H1 (cell line): ENCODE data around the gene CDK9. TPM values are rescaled to one million over a fixed set of nuclear protein-coding genes. Genes with fewer than 3 reads are reported as not detected.

Source experiments
- ASH2L ChIP-seq: fragments of 200-600, 300-600 bp; sonication (generic); IDR thresholded peaks from one replicate; pipeline ENCODE4 v1.7.1; 2017; ENCODE audit warnings: low read length
- EZH2 ChIP-seq: fragments of 200-600 bp; sonication (generic); IDR thresholded peaks from 2 replicates; pipeline ENCODE4 v1.7.1; 2012; ENCODE audit warnings: low read depth, mild to moderate bottlenecking, moderate library complexity, low read length, inconsistent platforms; ENCODE audit not compliant: severe bottlenecking
- GTF2F1 ChIP-seq: IDR thresholded peaks from 2 replicates; pipeline ENCODE4 v1.6.1; 2012; ENCODE audit warnings: low read depth, low read length, improper control_type of control experiment, borderline replicate concordance
- JUN ChIP-seq: IDR thresholded peaks from 2 replicates; pipeline ENCODE4 v1.6.1; 2011; ENCODE audit warnings: low read depth, mild to moderate bottlenecking, improper control_type of control experiment, low read length
- POLR2A ChIP-seq, 2 experiments: IDR thresholded peaks; 1 replicate in 1 of 2; 2 replicates in 1 of 2; pipeline ENCODE4 v1.6.1; 2011; ENCODE audit warnings: low read depth in 2 of 2, low read length in 2 of 2, mild to moderate bottlenecking in 2 of 2; ENCODE audit errors: control extremely low read depth in 1 of 2
- POLR2AphosphoS5 ChIP-seq: IDR thresholded peaks from 2 replicates; pipeline ENCODE4 v1.6.1; 2011; ENCODE audit warnings: low read depth, low read length
- RNF2 ChIP-seq: fragments of 200-900, 300-1000 bp; sonication (generic); IDR thresholded peaks from 2 replicates; pipeline ENCODE4 v1.7.1; 2016; ENCODE audit warnings: borderline replicate concordance, low read depth, mild to moderate bottlenecking, antibody characterized with exemption, low read length; ENCODE audit not compliant: poor library complexity, severe bottlenecking; ENCODE audit errors: missing control alignments
- SAP30 ChIP-seq: fragments of 300-600 bp; sonication (generic); IDR thresholded peaks from 2 replicates; pipeline ENCODE4 v1.7.1; 2012; ENCODE audit warnings: low read length, moderate library complexity, mild to moderate bottlenecking, inconsistent platforms; ENCODE audit not compliant: insufficient read depth, insufficient replicate concordance
- SIN3A ChIP-seq, 2 experiments: IDR thresholded peaks in 1 of 2; conservative IDR thresholded peaks in 1 of 2; 2 replicates each; pipeline ENCODE4 v1.6.1; 2011 to 2012; ENCODE audit warnings: low read length in 2 of 2, improper control_type of control experiment in 1 of 2, low read depth in 1 of 2, mild to moderate bottlenecking in 1 of 2
- SUZ12 ChIP-seq: fragments of 200-600 bp; sonication (generic); IDR thresholded peaks from 2 replicates; pipeline ENCODE4 v1.6.1; 2012; ENCODE audit warnings: mild to moderate bottlenecking, inconsistent platforms, low read length, moderate library complexity, mixed read lengths
- TBP ChIP-seq: IDR thresholded peaks from 2 replicates; pipeline ENCODE4 v1.6.1; 2011; ENCODE audit warnings: low read depth, low read length, improper control_type of control experiment
- polyA plus RNA-seq, 7 experiments: library from polyadenylated mRNA; depleted of rRNA in 3 of 7; stranded (reverse) in 5 of 7; unstranded in 2 of 7; fragments of >200 nt in 5 of 7; fragments of 200-250 nt in 2 of 7; gene quantifications; 1 replicate in 5 of 7; 2 replicates in 1 of 7; 4 replicates in 1 of 7; pipeline versions ENCODE4 v1.2.1 to v1.2.3, GENCODE V29; 2011 to 2013; ENCODE audit warnings: missing spikeins in 2 of 7, mixed read lengths in 2 of 7
- total RNA-seq: library from RNA; stranded (reverse); fragmentation: NEBNext Ultra II Directional; extraction: Animal tissue kit (Norgen Biotek cat#: 25700); gene quantifications from 2 replicates; pipeline ENCODE4 v1.2.1, GENCODE V29; 2021

Gene CDK9
- total and polyA plus RNA-seq, 2 of the 8 experiments (the other 6 are each of a cell fraction or from before 2014, with no cell fraction given) = 69.1 to 87.5 TPM

- TF ChIP-seq EZH2 = no peak
- no peak for TF ChIP-seq RNF2
- TF ChIP-seq TBP = no peak
- TF ChIP-seq GTF2F1 = no peak; the same call in 1 of the 2 replicates
- no peak for TF ChIP-seq JUN
- TF ChIP-seq SAP30 = peak; percentile 91
- no peak for TF ChIP-seq POLR2A (IDR thresholded peaks at IDR 0.05; ENCODE audit: control extremely low read depth in 1 of 2, low read depth in 2 of 2, low read length in 2 of 2)
- no peak for TF ChIP-seq SUZ12
- peak; percentile 63 to 86; a peak in 2 of 4 replicates for TF ChIP-seq SIN3A (conservative IDR thresholded peaks at IDR 0.05 in 1 of 2, IDR thresholded peaks at IDR 0.05 in 1 of 2; ENCODE audit: low read depth in 1 of 2, low read length in 2 of 2)
- no peak for TF ChIP-seq ASH2L
- no peak for TF ChIP-seq POLR2AphosphoS5
- TF ChIP-seq, all 59 proteins: peak for 7
Measured at GRCh38 chr9:127801955-127802575, 16.2 kb downstream of the CDK9 start (continued).
